A673 (cell line): Measurements from ENCODE around the gene BSPRY. TPM values are rescaled to one million over a fixed set of nuclear protein-coding genes. Genes with fewer than 3 reads are reported as not detected.

Experiments
- BruUV-seq: library from RNA; stranded (reverse); fragments of 400-500 nt; replicated peaks from 2 replicates; lab custom pipeline; 2021; lab: Mats Ljungman, UMichigan
- CTCF ChIA-PET: fragments of 300-600 bp; sonication (Branson Sonifier 250); formaldehyde crosslinking; loops from one replicate; lab custom pipeline; 2022; ENCODE audit warnings: antibody characterized with exemption; lab: Charles Lee
- POLR2A ChIA-PET: fragments of 300-600 bp; sonication (Branson Sonifier 250); formaldehyde crosslinking; loops from one replicate; lab custom pipeline; 2022; ENCODE audit warnings: antibody characterized with exemption; ENCODE audit not compliant: low non-redundant PET; lab: Charles Lee
- DNase-seq: peaks from one replicate; pipeline ENCODE4 v3.0.0-alpha.2; 2015; ENCODE audit warnings: low spot score
- H3K27ac ChIP-seq: fragments of 200-600 bp; sonication (generic); 2 replicates; pipeline ENCODE4 v1.5.1; 2016; ENCODE audit warnings: mixed run types, low read depth, mild to moderate bottlenecking, mixed read lengths, antibody characterized with exemption, low read length; ENCODE audit not compliant: poor library complexity, severe bottlenecking
- H3K27me3 ChIP-seq: fragments of 200-600 bp; sonication (generic); replicated peaks from 2 replicates; pipeline ENCODE4 v1.6.1; 2017; ENCODE audit warnings: mixed run types, low read depth, mild to moderate bottlenecking, mixed read lengths, antibody characterized with exemption, low read length; ENCODE audit not compliant: insufficient read depth, poor library complexity
- H3K36me3 ChIP-seq: fragments of 200-600 bp; sonication (generic); 2 replicates; pipeline ENCODE4 v1.6.1; 2016; ENCODE audit warnings: mixed run types, mild to moderate bottlenecking, mixed read lengths, antibody characterized with exemption, low read length; ENCODE audit not compliant: insufficient read depth, poor library complexity, severe bottlenecking
- H3K4me1 ChIP-seq: fragments of 200-600 bp; sonication (generic); 2 replicates; pipeline ENCODE4 v1.6.1; 2017; ENCODE audit warnings: mixed run types, mild to moderate bottlenecking, mixed read lengths, antibody characterized with exemption, low read length; ENCODE audit not compliant: insufficient read depth, poor library complexity, severe bottlenecking
- H3K4me3 ChIP-seq: fragments of 200-600 bp; sonication (generic); 2 replicates; pipeline ENCODE4 v1.5.1; 2016; ENCODE audit warnings: low read depth, mixed run types, mild to moderate bottlenecking, mixed read lengths, low read length; ENCODE audit not compliant: poor library complexity, severe bottlenecking
- H3K9me3 ChIP-seq: fragments of 200-600 bp; sonication (generic); 2 replicates; pipeline ENCODE4 v1.6.1; 2016; ENCODE audit warnings: mixed run types, low read depth, mild to moderate bottlenecking, mixed read lengths, antibody characterized with exemption, low read length; ENCODE audit not compliant: poor library complexity, severe bottlenecking
- CTCF ChIP-seq: fragments of 300-800, 200-600 bp; sonication (generic); conservative IDR thresholded peaks from 2 replicates; pipeline ENCODE4 v1.5.1; 2017; ENCODE audit warnings: low read depth, mild to moderate bottlenecking, antibody characterized with exemption, low read length, moderate library complexity, mixed read lengths
- EZH2 ChIP-seq: fragments of 200-600 bp; sonication (generic); IDR thresholded peaks from 2 replicates; pipeline ENCODE4 v1.6.1; 2017; ENCODE audit warnings: borderline replicate concordance, low read depth, mild to moderate bottlenecking, mixed read lengths, antibody characterized with exemption, low read length; ENCODE audit not compliant: poor library complexity, severe bottlenecking
- intact Hi-C: fragments of 100-400 bp; cut with micrococcal nuclease; formaldehyde crosslinking; loops from one replicate; pipeline ENCODE4 v1.10.0; 2022; ENCODE audit not compliant: unreplicated experiment
- total RNA-seq: library from RNA; stranded (reverse); gene quantifications from 2 replicates; pipeline ENCODE4 v1.2.3, GENCODE V29; 2021

Gene BSPRY
- total RNA-seq, 1 experiment from 2014 or later, result not detected

GRCh38 chr9:113341712-113342410 lies 7.5 kb upstream of the BSPRY start:
- H3K36me3 ChIP-seq, result no peaks in the 10 kb centered on the region
- CTCF ChIA-PET, result no interaction called here
- intact Hi-C loops, result no loop called here
- peaks cover 13% of the 10 kb centered on the region for H3K4me1 ChIP-seq
- no peaks in the 10 kb centered on the region for H3K27me3 ChIP-seq
- H3K9me3 ChIP-seq, result no peaks in the 10 kb centered on the region
- H3K4me3 ChIP-seq, result no peak overlapping the region
- POLR2A ChIA-PET, result no interaction called here
- BruUV-seq, result no TSS peak
- peak; percentile 45 for DNase-seq
- no peak overlapping the region for H3K27ac ChIP-seq
- no peak for TF ChIP-seq CTCF
- no peak for TF ChIP-seq EZH2

- ChIA-PET CTCF (no interaction called here), POLR2A (no interaction called here)
- TF ChIP-seq EZH2 (no peak), CTCF (no peak)
Measured at GRCh38 chr9:113343732-113344231, 5.6 kb upstream of the BSPRY start.

GRCh38 chr9:113345190-113345589 lies 4.2 kb upstream of the BSPRY start:
- Histone ChIP-seq H3K4me1 (peaks cover 7% of the 10 kb centered on the region), H3K27me3 (peaks cover 19% of the 10 kb centered on the region), H3K36me3 (no peaks in the 10 kb centered on the region), H3K9me3 (no peaks in the 10 kb centered on the region), H3K27ac (no peak overlapping the region), H3K4me3 (no peak overlapping the region)
- POLR2A ChIA-PET, result interaction anchor here (0.6 kb wide), 1 partner anchor 13 kb away, joined by 4 read pairs; no protein-coding TSS in a partner anchor
- no TSS peak for BruUV-seq
- intact Hi-C loops, result no loop called here
- CTCF ChIA-PET, result no interaction called here
- no peak for DNase-seq
- TF ChIP-seq EZH2 (no peak), CTCF (no peak)

More at GRCh38 chr9:113343732-113344231, 5.6 kb upstream of the BSPRY start:
- Histone ChIP-seq H3K27ac (peak overlapping the region; percentile 61), H3K27me3 (peaks cover 7% of the 10 kb centered on the region), H3K9me3 (no peaks in the 10 kb centered on the region), H3K36me3 (no peaks in the 10 kb centered on the region), H3K4me1 (peaks cover 13% of the 10 kb centered on the region), H3K4me3 (no peak overlapping the region)
- DNase-seq, result peak; percentile 74
- intact Hi-C loops, result no loop called here
- no TSS peak for BruUV-seq
